Mononuclear cell (primary cell): ENCODE data around the gene ZDHHC13. TPM values are rescaled to one million over a fixed set of nuclear protein-coding genes. Genes with fewer than 3 reads are reported as not detected.

ENCODE experiments used
- total RNA-seq: library from RNA; depleted of rRNA; stranded (reverse); fragments of >200 nt; gene quantifications from one replicate; pipeline ENCODE4 v1.2.3, GENCODE V29; 2012

Gene ZDHHC13
- total RNA-seq, 1 donor, result 6.4 TPM

Other genes starting within 250 kb of the ZDHHC13 start
- 0.21 TPM for gene MRGPRX1, start 177.8 kb upstream of the ZDHHC13 start, total RNA-seq
- gene MRGPRX2, start 56.5 kb upstream of the ZDHHC13 start, total RNA-seq, result not detected
- gene CSRP3, start 84.8 kb downstream of the ZDHHC13 start, total RNA-seq, result not detected
- 0.10 TPM for gene E2F8, start 123.8 kb downstream of the ZDHHC13 start, total RNA-seq